ENCODE data around the gene GSK3A.

The GSK3A gene

GRCh38 chr19:42216653-42217519 lies 25.5 kb downstream of the GSK3A start:
- peak; percentile 41 for ATAC-seq
- TF ChIP-seq ISL1 (CRISPR knock-in tag; IDR thresholded peaks at IDR 0.05) (no peak), OSR1 (CRISPR knock-in tag; IDR thresholded peaks at IDR 0.05) (no peak), ZFP30 (CRISPR knock-in tag; IDR thresholded peaks at IDR 0.05) (no peak), ZC3H10 (CRISPR knock-in tag; IDR thresholded peaks at IDR 0.05) (no peak), PPARA (CRISPR knock-in tag; IDR thresholded peaks at IDR 0.05; ENCODE audit: borderline replicate concordance) (no peak), RARB (CRISPR knock-in tag; IDR thresholded peaks at IDR 0.05) (no peak), TCF4 (CRISPR knock-in tag; IDR thresholded peaks at IDR 0.05; ENCODE audit: borderline replicate concordance) (no peak), ZFP3 (CRISPR knock-in tag; IDR thresholded peaks at IDR 0.05) (no peak), BACH2 (CRISPR knock-in tag; IDR thresholded peaks at IDR 0.05; ENCODE audit: borderline replicate concordance) (no peak)

GRCh38 chr19:42214810-42215485 lies 27.5 kb downstream of the GSK3A start:
- ATAC-seq: no peak
- no peak for TF ChIP-seq TOX (CRISPR knock-in tag; IDR thresholded peaks at IDR 0.05; ENCODE audit: borderline replicate concordance)
- no peak for TF ChIP-seq GLIS3 (CRISPR knock-in tag; IDR thresholded peaks at IDR 0.05)
- no peak for TF ChIP-seq RARB (CRISPR knock-in tag; IDR thresholded peaks at IDR 0.05)
- TF ChIP-seq ISL1 (CRISPR knock-in tag; IDR thresholded peaks at IDR 0.05): no peak
- no peak for TF ChIP-seq ESRRG (CRISPR knock-in tag; IDR thresholded peaks at IDR 0.05)

- TF ChIP-seq POU6F1 (CRISPR knock-in tag; IDR thresholded peaks at IDR 0.05; ENCODE audit: borderline replicate concordance, low read depth): no peak
- no peak for TF ChIP-seq OSR1 (CRISPR knock-in tag; IDR thresholded peaks at IDR 0.05)
- no peak for TF ChIP-seq ZNF8 (CRISPR knock-in tag; IDR thresholded peaks at IDR 0.05)
- no peak for TF ChIP-seq CREB5 (CRISPR knock-in tag; IDR thresholded peaks at IDR 0.05; ENCODE audit: low read depth)
- TF ChIP-seq PATZ1 (CRISPR knock-in tag; IDR thresholded peaks at IDR 0.05; ENCODE audit: borderline replicate concordance): no peak
- no peak for TF ChIP-seq ZFP30 (CRISPR knock-in tag; IDR thresholded peaks at IDR 0.05)
- no peak for TF ChIP-seq ARNTL (CRISPR knock-in tag; IDR thresholded peaks at IDR 0.05; ENCODE audit: borderline replicate concordance, low read depth)
- TF ChIP-seq CSDC2 (CRISPR knock-in tag; IDR thresholded peaks at IDR 0.05): no peak
- TF ChIP-seq GLIS3 (CRISPR knock-in tag; IDR thresholded peaks at IDR 0.05): no peak
- no peak for TF ChIP-seq ZC3H10 (CRISPR knock-in tag; IDR thresholded peaks at IDR 0.05)
- no peak for TF ChIP-seq ZFP3 (CRISPR knock-in tag; IDR thresholded peaks at IDR 0.05)
- no peak for TF ChIP-seq RARB (CRISPR knock-in tag; IDR thresholded peaks at IDR 0.05)
- no peak for TF ChIP-seq ZNF565 (CRISPR knock-in tag; conservative IDR thresholded peaks at IDR 0.05; ENCODE audit: low read depth)
- no peak for TF ChIP-seq ESRRG (CRISPR knock-in tag; IDR thresholded peaks at IDR 0.05)
- no peak for TF ChIP-seq ZNF70 (CRISPR knock-in tag; IDR thresholded peaks at IDR 0.05)
- no peak for TF ChIP-seq BACH2 (CRISPR knock-in tag; IDR thresholded peaks at IDR 0.05; ENCODE audit: borderline replicate concordance)
- no peak for ATAC-seq
Measured at GRCh38 chr19:42212886-42213285, 29.5 kb downstream of the GSK3A start.

- ATAC-seq: no peak
- no peak for TF ChIP-seq TSHZ2 (CRISPR knock-in tag; IDR thresholded peaks at IDR 0.05)
- TF ChIP-seq ZFP30 (CRISPR knock-in tag; IDR thresholded peaks at IDR 0.05): no peak
- TF ChIP-seq RARB (CRISPR knock-in tag; IDR thresholded peaks at IDR 0.05): no peak
- TF ChIP-seq TCF4 (CRISPR knock-in tag; IDR thresholded peaks at IDR 0.05; ENCODE audit: borderline replicate concordance): no peak
- no peak for TF ChIP-seq ZC3H10 (CRISPR knock-in tag; IDR thresholded peaks at IDR 0.05)
- no peak for TF ChIP-seq ZNF8 (CRISPR knock-in tag; IDR thresholded peaks at IDR 0.05)
- no peak for TF ChIP-seq PPARA (CRISPR knock-in tag; IDR thresholded peaks at IDR 0.05; ENCODE audit: borderline replicate concordance)
- TF ChIP-seq BACH2 (CRISPR knock-in tag; IDR thresholded peaks at IDR 0.05; ENCODE audit: borderline replicate concordance): no peak
- no peak for TF ChIP-seq CSRNP3 (CRISPR knock-in tag; IDR thresholded peaks at IDR 0.05)
- no peak for TF ChIP-seq ESRRG (CRISPR knock-in tag; IDR thresholded peaks at IDR 0.05)
- TF ChIP-seq PATZ1 (CRISPR knock-in tag; IDR thresholded peaks at IDR 0.05; ENCODE audit: borderline replicate concordance): no peak
- TF ChIP-seq TOX (CRISPR knock-in tag; IDR thresholded peaks at IDR 0.05; ENCODE audit: borderline replicate concordance): no peak
Measured at GRCh38 chr19:42208612-42209011, 33.8 kb downstream of the GSK3A start.
